CD1c-positive myeloid dendritic cell (primary cell): ENCODE measurements around the gene HS2ST1.
"Not testable (repeated sequence)": the region's sequence is repeated elsewhere in the genome, so short reads cannot be mapped to it uniquely, and the experiment has no call there.

Experiments
- DNase-seq: peaks from one replicate; pipeline ENCODE4 v3.0.0-alpha.2; 2016; ENCODE audit errors: extremely low spot score

HS2ST1 gene

GRCh38 chr1:86971778-86972177 lies 57.3 kb downstream of the HS2ST1 start:
- DNase-seq, result no peak

- no peak for DNase-seq
These were observed 57.8 kb downstream of the HS2ST1 start for GRCh38 chr1:86972262-86972661.

- DNase-seq, result no peak
These were observed 61.6 kb downstream of the HS2ST1 start for GRCh38 chr1:86975993-86976550.

DNA sequence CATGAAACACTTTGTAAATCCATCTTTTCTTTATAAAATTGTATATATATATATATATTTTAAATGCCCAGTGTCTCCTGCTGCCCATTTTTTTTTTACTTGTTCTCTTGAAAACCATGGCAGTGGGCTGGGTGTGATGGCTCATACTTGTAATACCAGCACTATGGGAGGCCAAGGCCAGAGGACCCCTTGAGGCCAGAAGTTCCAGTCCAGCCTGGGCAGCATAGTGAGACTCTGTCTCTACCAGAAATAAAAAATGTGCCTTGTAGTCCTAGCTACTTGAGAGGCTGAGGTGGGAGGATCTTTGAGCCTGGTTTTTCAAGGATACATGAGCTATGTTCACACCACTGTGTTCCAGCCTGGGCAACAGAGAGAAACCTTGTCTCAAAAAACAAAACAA lies 62.2 kb downstream of the HS2ST1 start:
- DNase-seq, result no peak

DNA sequence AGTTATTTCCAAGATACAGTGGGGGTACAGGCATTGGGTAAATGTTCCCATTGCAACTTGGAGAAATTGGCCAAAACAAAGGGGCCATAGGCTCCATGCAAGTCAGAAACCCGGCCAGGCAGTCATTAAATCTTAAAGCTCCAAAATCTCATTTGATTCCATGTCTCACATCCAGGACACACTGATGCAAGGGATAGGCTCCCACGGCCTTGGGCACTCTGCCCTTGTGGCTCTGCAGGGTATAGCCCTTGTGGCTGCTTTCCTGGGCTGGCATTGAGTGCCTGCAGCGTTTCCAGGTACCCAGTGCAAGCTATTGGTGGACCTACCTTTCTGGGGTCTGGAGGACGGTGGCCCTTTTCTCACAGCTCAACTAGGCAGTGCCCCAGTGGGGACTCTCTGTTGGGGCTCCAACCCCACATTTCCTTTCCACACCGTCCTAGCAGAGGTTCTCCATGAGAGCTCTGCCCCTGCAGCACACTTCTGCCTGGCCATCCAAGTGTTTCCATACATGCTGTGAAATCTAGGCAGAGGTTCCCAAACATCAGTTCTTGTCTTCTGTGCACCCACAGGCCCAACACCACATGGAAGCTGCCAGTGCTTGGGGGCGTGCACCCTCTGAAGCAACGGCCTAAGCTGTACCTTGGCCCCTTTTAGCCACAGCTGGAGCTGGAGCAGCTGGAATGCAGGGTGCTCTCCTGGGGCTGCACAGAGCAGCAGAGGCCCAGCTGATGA lies 67.2 kb downstream of the HS2ST1 start:
- DNase-seq, result no peak

DNA sequence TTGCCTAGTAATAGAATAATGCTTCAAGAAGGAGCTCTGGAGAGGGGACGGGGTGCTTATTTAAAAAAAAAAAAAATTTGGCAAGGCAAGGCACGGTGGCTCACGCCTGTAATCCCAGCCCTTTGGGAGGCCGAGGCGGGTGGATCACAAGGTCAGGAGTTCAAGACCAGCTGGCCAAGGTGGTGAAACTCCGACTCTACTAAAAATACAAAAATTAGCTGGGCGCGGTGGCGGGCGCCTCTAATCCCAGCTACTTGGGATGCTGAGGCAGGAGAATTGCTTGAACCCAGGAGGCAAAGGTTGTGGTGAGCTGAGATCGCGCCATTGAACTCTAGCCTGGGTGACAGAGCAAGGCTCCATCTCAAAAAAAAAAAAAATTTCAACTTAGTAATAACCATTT lies 69.2 kb downstream of the HS2ST1 start:
- DNase-seq, result not testable (repeated sequence)

GRCh38 chr1:86987446-86987845 lies 73.0 kb downstream of the HS2ST1 start:
- DNase-seq, result no peak

GRCh38 chr1:86988835-86989234 lies 74.4 kb downstream of the HS2ST1 start:
- no peak for DNase-seq

- not testable (repeated sequence) for DNase-seq
These were observed 75.3 kb downstream of the HS2ST1 start for GRCh38 chr1:86989690-86990089.

DNA sequence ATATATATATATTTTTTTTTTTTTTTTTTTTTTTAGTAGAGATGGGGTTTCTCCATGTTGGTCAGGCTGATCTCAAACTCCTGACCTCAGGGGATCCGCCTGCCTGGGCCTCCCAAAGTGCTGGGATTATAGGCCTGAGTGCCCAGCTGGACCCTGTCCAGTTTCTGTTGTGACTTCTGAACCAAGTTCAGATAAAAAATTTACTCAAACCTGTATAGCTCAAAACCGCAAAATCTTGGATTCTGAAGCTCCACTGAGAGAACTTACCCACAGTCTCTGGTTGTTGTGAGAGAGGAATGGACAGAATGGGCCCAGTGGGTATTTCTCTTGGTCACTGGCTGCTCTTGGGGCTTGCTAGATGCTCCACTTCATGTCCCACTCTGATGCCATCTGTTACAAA lies 76.4 kb downstream of the HS2ST1 start:
- no peak for DNase-seq

DNA sequence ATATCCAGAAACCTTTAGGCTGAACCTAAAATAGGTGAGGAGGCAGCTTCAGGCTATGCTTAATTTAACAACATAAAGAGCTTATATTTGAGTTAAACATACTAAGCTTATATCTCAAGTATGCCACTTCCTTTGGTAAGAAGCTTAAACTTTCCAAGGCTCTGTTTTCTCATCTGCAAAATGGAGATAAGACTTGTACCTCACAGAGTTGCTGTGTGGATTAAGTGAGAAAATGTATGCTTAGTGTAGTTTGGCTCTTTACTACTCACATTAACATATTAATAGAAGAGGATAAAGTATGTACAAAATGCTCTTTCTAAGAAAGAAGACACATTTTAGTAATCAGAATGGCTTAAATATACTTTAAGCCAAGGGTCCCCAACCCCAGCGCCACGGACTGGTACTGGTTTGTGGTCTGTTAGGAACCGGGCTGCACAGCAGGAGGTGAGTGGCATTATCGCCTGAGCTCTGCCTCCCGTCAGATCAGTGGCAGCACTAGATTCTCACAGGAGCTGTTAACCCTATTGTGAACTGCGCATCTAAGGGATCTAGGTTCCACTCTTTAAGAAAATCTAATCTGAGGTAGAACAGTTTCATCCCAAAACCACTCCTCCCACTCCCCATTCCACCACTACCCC lies 77.2 kb downstream of the HS2ST1 start:
- DNase-seq, result no peak

- DNase-seq, result no peak
These were observed 78.4 kb downstream of the HS2ST1 start for GRCh38 chr1:86992861-86993260.

DNA sequence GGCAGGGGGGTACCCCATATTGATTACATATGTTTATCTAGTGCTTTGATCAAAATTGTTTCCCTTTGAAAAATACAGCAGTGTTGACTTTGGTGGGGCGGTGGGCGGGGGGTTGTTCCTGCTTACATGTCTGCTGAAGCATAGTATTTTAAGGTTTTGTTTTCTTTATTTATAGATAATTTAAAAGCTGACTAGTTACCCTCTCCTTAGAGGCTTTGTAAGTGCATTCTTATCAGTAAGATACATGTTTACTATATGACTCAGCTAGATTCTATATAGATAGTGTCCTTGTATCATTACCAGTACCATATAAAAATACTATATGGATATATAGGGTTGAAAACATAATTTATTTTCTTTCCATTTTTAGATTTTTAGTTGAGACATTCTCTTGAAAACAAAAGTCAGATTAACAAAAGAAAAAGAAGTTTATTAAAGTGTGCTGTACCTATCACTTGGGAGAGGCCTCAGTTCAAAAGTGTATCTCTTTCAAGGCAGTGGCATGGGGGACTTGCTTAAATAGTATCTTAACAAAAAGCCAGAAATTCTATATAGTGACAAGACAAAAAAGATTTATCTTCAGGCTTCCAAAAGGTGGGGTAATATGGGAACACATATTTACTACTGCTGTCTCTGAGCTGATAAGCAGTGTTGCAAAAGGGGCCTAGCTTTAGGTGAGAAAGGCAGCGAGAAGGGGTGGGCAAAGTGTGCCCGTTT lies 79.0 kb downstream of the HS2ST1 start:
- DNase-seq, result no peak

GRCh38 chr1:86994061-86994460 lies 79.6 kb downstream of the HS2ST1 start:
- no peak for DNase-seq

- DNase-seq, result no peak
These were observed 83.1 kb downstream of the HS2ST1 start for GRCh38 chr1:86997538-86997937.

DNA sequence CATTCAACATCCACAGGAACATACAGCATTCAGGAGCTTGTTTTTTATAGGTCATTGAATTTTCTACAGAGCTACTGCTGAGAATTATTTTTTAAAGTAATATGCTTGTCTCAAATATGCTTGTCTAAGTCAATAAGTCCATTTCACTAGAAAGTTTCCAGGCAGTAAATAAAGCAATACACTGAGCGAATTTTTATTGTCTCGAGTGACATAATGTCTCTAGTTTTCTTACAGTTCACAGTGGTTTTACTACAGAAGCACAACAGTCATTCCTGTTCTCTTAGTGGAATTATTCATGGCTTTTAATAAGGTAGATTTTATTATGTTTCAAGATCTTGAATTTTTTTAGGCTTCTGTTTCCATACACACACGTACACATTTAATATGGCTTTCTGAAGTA lies 83.8 kb downstream of the HS2ST1 start:
- DNase-seq, result no peak

DNA sequence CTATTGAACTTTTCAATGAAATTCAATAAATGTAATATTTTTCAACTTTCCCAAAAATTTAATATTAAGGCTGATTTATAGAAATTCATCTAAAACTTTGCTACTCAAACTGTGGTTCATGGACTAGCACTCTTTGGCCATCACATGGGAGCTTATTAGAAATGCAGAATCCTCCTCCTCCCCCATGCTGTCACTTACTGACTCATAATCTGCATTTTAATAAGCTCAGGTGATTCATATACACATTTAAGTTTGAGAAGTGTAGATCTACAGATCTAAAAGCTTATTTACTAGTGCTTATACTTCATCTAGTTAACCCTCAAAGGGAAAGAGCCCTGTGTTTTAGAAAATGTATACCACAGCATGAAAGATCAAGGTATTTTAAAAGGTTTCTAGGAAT lies 84.3 kb downstream of the HS2ST1 start:
- DNase-seq, result no peak

GRCh38 chr1:87000460-87000859 lies 86.0 kb downstream of the HS2ST1 start:
- no peak for DNase-seq

DNA sequence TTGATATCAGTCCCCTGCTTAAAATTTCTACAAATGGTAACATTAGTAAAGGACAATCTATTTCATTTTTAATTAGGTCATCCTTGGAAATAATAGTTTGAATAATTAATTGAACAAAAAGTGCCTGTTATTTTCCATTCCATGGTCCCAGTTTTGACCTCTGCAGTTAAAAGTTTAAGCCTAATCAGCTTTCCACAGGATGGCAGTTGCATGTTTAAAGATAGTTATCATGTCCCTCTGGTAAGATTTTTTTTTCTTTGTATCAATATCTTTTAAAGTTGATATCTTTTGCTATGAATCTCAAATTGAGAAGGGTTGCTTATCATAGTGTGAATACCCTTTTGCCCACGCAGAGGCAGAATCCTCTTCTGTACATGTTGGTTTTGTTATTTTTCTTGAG lies 90.4 kb downstream of the HS2ST1 start:
- DNase-seq, result no peak

GRCh38 chr1:87007323-87007722 lies 92.9 kb downstream of the HS2ST1 start:
- DNase-seq, result no peak

GRCh38 chr1:87013385-87013784 lies 99.0 kb downstream of the HS2ST1 start:
- DNase-seq, result not testable (repeated sequence)

DNA sequence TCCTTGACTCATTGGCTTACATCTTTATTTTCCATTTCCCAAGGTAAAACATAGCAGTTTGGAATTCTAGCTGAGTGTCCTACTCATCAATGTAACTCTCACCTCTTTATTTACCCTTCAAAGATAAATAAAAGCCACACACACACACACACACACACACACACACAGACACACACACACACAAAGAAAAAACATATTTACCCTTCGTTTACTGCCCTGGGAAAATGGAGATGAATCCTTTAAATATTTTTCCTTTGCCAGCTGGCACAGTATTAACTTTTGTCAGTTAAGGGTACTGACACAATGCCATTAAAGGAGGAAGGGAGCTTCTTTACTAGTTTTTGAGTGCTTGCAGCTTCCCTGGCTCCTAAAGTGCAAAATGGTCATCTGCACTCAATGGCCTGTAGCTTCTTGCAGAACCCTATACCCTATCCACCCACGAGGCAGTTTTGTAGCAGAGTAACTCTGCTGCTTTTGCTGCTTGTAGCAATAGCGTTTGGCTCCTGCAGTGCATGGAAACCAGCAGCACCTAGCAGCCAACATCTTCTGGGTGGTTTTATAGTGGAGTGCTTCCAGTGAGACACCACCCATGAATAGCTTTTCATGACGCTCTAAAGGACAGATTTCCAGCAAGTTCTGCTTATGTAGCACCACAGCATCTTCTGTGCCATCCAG lies 103.7 kb downstream of the HS2ST1 start:
- no peak for DNase-seq
